CD4-positive, alpha-beta T cell treated with Interferon gamma for 1 hour (primary cell): ENCODE measurements around the gene CCSER1.
"Not testable (repeated sequence)": the region's sequence is repeated elsewhere in the genome, so short reads cannot be mapped to it uniquely, and the experiment has no call there.

Source experiments
- DNase-seq: peaks from one replicate; pipeline ENCODE4 v3.0.0-alpha.2; 2020

CCSER1 gene

DNA sequence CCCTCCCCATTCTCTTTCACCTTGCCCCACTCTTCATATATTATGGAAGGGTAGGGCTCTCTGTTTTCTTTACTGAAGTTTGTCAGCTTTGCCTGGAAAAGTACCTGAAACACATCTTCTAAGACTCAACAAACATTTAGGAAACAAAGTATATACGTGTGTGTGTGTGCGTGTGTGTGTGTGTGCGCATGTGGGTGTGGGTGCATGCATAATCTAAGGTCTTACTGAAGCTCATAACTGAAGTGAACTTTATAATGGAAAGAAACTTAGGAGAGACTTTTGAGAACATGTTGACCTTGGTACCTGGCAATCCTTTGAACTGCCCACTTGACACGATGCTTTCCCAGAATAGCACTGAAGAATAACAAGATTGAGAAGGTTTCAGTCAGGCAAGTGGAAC is 1190.2 kb downstream of the CCSER1 start:
- no peak for DNase-seq

DNA sequence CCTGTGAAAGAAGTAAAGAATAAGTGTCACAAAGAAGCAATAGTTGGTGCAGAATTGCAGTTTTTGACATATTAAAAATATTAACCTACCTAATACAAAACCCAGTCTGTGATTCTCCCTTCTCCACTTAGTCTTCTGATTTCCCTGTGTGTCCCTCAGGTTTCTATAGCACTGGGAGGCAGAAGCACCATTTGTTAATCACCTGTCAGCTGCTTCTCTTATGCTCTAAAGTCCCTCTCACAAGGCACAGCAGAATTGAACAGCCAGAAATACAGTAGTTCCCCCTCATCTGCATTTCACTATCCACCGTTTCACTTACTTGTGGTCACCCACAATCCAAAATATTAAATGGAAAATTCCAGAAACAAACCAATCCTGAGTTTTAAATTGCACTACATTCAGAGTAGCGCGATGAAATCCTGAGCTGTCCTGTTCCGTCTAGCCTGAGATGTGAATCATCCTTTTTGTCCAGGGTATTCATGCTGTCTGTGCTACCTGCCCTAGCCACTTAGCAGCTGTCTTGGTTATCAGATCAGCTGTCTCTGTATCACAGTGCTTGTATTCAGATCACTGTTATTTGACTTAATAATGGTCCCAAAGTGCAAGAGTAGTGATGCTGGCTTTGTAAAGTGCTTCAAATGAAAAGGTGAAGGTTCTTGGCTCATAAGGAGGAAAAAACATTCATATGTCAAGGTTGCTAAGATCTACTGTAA is 1192.5 kb downstream of the CCSER1 start:
- no peak for DNase-seq

DNA sequence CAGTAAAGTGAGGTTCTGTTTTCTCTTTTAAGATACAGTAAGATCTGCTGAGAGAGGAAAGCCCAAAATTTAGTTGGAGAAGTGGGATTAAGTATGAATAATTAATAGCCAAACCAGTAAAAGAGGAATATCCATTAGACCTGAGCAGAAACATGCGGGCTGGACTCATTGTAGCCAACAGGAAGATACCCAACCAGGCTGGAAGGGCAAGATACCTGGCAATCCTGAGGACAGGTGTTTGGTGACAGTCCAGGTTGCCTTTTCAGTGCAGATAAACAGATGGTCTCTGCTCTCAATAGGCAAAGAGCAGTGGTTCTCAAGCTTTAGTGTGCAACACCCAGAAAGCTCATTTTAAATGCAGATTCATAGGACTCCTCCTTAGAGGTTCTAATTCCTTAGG is 1195.8 kb downstream of the CCSER1 start:
- no peak for DNase-seq

DNA sequence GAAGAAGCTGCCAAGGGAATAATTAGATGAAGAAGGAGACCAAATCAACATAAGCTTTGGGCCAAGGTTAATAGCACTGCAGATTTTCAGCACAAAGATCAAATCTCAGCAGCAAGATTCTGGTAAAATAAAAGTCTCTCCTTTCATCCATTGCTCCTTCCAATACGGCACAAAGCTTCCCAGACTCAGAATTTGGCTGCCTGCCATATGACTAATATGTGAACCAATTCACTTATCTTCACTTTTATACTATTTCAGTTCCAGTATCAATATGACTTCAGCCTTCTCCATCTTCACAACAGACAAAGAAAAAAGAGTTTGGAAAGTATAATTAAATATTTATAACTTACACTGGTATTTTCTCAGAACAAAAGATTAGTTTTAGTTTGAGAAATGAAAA is 1198.3 kb downstream of the CCSER1 start:
- no peak for DNase-seq

DNA sequence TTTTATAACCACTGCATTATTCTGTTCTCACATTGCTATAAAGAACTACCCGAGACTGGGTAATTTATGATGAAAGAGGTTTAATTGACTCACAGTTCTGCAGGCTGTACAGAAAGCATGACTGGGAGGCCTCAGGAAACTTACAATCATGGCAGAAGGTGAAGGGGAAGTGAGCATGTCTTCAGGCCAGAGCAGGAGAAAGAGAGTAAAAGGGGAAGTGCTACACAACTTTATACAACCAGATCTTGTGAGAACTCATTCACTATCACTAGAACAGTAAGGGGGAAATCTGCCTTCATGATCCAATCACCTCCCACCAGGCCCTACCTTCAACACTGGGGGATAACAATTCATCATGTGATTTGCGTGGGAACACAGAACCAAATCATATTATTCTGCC is 1199.0 kb downstream of the CCSER1 start:
- DNase-seq = not testable (repeated sequence)

DNA sequence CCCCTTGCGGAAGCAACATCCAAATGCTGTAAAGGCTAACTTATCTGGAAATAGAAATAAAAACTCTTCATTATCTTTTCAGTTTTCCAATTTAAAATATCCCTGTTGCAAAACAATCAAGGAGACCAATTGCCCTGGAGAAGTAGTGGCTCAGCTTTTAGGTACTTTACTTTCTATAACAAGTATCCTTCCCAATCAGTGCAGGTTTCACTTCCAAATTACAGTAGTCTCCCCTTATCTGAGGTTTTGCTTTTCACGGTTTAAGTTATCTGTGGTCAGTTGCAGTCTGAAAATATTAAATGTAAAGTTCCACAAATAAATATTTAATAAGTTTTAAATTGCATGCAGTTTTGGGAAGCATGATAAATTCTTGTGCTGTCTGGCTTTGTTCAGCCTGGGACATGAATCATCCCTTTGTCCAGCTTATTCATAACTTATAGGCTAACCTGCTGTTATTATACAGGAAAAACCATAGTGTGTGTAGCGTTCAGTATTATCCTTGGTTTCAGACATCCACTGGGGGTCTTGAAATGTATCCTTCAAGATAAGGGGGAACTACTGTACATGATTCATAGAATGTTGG is 1203.5 kb downstream of the CCSER1 start:
- DNase-seq = no peak

DNA sequence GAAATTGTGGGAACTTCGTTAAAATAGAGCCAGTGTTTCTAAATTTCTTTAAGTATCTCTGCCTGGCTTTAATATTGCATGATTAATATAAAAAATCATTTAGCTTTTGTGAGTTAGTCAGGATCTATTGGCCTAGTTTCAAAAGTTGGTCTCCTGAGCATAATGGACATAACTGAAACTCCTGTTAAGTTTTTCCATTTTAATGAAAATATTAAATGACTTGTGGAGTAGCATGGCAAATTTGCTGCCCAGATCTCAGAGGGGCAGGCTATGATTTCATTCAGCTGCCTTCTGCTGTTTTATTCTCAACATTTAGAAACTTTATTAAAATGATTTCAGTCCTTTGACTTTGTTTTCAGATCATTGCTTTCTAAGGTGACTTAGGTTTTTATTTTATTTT is 1213.6 kb downstream of the CCSER1 start:
- no peak for DNase-seq

DNA sequence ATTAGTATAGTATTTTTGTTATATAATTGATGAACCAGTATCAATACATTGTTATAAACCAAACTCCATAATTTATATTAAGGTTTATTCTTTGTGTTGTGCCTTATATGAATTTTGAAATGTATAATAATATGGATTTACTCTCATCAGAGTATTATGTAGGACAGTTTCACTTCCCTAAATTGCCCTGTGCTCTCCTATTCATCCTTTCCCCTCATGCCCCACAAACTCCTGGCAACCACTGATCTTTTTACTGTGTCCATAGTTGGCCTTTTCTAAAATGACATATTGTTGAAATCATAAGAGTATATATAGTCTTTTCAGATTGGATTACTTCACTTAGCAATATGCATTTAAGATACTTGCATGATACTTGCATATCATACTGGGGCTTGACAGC is 1218.4 kb downstream of the CCSER1 start:
- no peak for DNase-seq

DNA sequence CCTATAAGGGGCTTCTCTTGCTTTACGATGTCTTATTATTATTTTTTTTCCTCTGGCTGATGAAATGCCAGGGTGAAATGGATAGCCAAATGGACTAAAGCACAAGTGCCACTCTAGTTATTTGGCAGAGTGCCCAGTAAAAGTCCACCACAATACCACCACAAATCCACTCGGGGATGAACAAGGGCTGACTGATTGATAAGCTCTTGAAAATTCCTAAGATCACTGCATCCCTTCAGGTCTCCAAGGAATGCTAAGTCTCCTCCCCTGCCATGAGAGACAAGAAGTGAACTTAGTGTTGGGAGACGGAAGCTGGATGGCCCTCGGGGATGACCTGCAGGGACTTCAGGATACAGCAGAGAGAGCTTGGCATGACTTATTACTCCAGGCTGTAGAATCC is 1229.3 kb downstream of the CCSER1 start:
- DNase-seq = not testable (repeated sequence)

DNA sequence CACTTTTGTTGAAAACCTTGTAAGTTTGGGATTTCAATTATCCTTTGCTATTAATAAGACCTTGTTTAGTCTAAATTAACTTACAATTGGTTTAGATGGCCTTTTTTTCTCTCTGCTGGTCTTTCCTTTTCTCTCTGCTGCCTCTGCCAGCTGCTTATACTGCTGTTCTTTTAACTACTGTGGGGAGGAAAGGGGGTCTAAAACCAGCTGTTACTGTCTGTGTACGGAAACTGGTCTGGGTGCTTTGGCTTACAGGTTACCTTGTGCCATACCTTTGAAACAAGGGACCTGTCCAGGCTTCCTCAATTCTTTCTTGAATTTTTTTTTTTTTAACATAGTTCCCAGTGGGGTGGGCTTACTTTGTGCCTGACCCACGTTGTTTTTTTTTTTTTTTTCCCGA is 1230.8 kb downstream of the CCSER1 start:
- DNase-seq = not testable (repeated sequence)

DNA sequence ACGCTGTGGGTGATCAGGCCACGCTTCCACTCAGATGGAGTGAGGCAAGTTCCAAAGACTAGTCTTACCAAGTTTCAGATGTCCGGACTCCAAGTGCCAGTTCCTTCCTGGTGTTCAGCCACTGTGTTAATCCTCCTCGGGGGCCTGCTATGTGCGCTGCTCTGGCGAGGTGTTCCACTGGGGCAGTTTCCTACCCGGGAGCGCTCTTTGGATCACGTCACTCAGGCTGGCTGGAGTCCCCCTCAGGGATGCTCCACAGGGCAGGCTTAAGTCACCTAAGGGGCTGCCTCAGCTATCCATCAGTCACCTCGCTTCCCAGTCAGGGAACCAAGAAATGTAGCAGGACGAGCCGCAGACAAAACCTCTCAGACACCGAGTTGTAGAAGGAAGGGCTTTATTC is 1231.4 kb downstream of the CCSER1 start:
- not testable (repeated sequence) for DNase-seq

DNA sequence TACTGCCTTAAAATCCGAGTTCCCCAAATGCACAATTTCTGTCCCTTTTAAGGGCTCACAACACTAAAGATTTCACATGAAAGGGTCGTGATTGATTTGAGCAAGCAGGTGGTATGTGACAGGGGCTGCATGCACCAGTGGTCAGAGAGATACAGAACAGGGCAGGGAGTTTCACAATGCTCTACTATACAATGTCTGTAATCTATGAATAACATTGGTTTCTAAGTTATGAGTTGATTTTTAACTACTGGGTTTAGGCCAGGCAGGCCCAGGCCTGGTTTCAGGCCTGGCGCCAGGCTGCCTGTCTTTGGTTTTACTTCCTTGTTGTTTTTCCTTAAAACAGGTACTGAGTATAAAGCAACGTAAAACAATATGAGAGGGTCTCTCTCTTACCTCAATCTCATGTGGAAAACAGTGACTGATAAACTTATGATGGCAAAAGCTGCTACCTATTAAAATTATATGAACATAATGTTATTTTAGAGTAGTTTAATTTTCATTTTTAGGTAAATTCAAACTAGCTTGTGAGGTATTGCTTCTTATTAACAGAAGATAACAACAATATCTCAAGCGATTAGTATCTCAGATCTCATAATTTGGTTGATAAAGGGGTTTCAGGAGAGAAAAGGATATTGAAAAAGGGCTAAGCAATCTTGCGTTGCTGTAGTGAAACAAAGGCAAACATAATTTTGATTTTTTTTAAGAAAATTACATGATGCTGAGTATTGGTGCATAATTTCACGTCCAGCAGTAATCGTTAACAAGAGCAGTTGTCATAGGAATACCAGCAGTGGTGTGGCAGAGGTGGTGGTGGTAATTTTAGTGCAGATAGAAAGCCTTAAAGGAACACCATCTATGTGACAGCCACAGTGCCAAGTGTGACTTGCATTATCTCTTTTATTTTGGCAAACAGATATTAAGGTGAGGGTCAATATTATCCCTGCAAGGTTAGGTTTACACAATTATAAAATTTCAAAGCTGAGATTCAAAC is 1232.1 kb downstream of the CCSER1 start:
- no peak for DNase-seq

DNA sequence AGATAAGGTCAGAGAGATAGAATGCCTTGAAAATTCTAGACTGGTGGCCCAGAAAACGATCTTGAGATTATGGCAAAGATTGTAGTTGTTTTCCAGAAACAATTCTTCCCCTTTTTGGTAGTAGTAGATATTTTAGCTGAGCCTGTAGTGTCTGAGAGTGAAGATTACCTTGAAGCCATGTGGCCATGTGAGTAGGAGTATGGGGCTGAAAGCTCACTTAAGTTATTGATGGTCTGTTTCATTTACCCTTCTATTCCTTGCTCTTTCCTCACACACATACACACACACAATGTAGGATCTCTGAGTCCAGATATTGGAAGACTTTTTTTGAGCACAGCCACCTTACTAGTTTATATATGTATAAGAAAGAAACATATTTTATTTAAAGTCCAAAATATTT is 1234.9 kb downstream of the CCSER1 start:
- DNase-seq = no peak

DNA sequence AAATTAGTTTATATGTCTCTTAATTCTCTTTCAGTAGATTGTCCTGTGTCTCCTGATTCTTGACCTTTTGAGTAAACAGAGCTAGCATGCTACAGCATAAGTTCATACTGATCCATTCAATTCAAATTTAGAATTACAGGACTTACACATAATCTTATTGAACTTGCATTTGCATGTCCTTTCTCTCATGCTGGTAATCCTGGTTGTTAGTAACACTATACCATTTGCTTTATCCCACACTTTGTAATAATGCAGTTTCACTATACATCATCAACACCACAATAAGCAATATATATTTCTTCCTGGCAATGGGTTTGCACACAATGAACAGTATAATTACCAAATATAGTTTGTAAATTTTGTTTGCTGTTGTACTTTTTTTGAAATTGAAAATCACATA is 1239.4 kb downstream of the CCSER1 start:
- no peak for DNase-seq

DNA sequence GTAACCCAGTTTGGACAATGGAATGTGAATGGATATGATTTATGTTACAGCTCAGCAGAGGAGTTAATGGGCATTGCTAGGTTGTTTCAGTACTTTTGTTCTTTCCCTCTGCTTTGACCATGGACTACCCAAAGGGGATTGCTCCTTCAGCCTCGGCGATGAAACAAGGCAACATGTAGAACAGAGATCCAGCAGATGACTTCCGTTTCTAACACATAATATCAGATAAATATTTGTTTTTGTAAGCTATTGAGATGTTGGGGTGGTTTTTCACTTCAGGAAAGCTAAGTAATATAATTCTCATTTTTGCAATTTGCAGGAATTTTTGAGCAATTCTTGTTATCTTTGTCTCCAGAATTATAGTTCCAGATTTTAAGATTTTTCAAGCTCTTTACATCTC is 1241.9 kb downstream of the CCSER1 start:
- no peak for DNase-seq

DNA sequence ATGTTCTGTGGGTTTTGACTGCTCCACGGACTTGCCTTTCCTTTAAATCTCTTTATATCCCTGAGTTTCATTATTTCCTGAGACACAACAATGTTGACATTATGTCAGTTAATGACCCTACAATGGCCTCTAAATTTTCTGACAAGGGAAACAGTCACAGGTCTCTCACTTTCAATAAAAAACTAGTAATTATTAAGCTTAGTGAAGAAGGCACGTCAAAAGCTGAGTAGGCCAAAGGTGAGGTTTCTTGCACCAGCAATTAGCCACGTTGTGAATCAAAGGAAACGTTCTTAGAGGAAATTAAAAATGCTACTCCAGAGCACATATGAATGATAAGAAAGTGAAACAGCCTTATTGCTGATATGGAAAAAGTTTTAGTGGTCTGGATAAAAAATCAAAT is 1246.4 kb downstream of the CCSER1 start:
- no peak for DNase-seq

DNA sequence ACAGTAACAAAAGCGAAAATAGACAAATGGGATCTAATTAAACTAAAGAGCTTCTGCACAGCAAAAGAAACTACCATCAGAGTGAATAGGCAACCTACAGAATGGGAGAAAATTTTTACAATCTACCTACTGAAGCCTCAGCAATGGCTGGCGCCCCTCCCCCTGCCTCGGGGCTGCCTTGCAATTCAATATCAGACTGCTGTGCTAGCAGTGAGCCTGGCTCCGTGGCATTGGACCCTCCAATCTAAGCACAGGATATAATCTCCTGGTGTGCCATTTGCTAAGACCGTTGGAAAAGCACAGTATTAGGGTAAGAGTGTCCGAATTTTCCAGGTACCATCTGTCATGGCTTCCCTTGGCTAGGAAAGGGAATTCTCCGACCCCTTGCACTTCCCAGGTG is 1278.2 kb downstream of the CCSER1 start:
- DNase-seq = not testable (repeated sequence)

DNA sequence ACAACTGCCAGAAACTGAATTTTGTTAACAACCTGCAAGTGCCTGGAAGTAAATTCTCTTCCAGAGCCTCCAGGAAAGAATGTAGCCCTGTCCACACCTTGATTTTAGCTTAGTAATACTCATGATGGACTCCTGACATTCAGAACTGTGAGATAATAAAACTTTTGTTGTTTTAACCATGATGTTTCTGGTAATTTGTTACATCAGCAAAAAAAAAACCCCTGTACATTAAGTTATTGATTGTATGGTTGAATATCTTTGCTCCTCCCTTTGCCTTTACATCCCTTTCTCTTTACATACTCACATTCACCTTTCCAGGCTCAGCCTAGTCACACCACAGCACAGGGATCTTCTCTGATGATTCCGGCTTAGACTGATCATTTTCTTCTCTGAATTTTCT is 1294.8 kb downstream of the CCSER1 start:
- no peak for DNase-seq

DNA sequence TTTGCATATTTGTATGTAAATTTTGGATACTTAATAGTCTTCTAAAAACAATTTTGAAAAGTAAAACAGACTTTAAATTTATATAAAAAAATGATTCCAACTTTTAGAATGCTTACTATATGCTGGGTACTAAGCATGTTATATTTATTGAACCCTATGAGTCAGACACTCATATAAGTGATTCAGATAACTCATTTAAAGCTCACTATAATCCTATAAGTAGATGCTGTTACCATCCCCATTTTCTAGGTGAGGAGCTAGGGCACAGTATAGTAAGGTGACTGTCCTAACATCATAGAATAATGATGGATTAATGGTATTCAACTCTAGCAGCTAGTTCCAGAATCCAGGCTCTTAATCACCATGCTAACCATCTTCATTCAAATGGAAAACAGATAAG is 1299.5 kb downstream of the CCSER1 start:
- no peak for DNase-seq

DNA sequence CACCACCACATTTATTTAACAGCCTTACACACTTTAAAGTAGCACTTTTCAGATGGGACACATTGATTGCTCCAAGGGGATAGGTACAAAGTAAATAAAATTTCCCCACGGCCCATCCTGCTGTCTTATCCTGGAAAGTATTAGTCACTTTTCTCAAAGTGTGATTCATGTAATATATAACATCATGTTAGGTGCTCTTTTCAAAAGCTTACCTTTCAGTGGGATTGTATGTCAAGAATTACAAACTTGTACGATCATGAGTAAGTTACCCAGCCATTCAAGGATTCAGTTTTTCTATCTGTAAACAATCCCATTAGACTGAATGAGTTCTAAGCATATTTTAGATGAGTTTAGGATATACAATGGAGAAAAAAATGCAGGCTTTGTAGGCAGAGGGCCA is 1300.0 kb downstream of the CCSER1 start:
- no peak for DNase-seq

DNA sequence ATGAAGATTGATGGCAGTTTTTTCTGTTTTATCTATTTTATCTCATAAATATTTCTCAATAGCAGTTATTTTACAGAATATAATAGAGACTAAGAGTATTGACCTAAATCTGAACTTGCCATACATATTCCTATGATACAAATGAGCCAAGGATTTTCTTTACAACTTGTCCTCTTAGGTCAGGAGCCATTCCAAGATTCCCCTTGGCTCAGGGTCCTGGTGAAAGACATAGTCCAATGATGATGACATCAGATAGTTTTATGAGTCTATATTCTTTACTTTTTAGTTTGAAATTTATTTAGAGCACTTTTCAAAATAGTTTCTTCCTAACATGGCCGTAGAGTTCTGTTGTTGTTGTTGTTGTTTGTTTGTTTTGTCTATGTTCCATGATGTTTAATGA is 1307.4 kb downstream of the CCSER1 start:
- no peak for DNase-seq

DNA sequence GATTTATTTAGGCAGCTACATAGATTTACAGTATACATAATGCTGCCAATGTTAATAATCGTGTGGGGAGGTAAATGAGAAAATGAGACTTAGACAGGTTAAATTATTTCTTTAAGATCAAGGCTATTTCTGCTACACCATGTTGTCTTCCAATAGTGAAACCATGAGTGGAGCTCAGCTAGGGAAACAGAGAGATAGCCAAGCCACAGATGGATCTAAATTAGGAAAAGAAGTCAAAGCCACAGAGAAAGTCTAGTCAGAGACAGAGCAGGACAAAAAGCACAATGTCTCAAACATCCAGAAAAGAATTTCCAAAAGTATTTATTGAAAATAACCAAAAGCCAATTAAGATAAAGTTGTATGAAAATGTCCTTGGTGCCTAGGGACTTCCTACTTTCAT is 1309.4 kb downstream of the CCSER1 start:
- DNase-seq = no peak

DNA sequence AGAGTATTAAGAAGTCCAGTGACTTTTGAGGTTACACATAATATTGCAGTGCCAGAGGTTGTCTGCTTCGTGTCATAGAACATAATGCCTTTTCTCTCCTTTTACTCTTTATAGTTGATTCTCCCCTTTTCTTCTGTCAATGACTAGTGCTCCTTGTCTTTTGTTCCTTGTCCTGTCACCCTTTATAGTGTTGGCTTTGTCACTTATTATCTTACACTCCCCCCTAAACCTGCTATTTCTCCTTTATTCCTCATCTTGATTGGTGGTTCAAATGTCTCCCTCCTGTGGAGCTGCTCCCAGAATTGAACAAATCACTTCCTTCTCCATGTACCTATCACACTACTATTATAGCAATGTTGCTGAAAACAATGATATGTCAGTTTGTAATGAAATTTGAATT is 1320.0 kb downstream of the CCSER1 start:
- DNase-seq = no peak
